ENCODE measurements around the gene KCNQ5. TPM values are rescaled to one million over a fixed set of nuclear protein-coding genes. Genes with fewer than 3 reads are reported as not detected.
A peak's percentile ranks its signal among the peaks of the same experiment; 100 is the strongest.

KCNQ5 gene
- total and polyA plus RNA-seq, 4 experiments from 2014 or later: 1.0 to 4.2 (median 3.4) TPM; not detected in 1

GRCh38 chr6:72699159-72699558, 77.3 kb downstream of the KCNQ5 start:
- H3K4me3 ChIP-seq (ENCODE audit: low read length in 2 of 2): no peak overlapping the region
- intact Hi-C loops (cut with micrococcal nuclease): no loop called here
- POLR2A ChIA-PET (ENCODE audit: partially characterized antibody): no interaction called here
- Mint-ChIP-seq H3K4me3 (no peak overlapping the region), H3K4me1 (no peaks in the 10 kb centered on the region), H3K27ac (no peak overlapping the region), H3K27me3 (no peaks in the 10 kb centered on the region), H3K9me3 (peaks cover 0 to 6% (median 0%) of the 10 kb centered on the region in 8 donors), H3K36me3 (no peaks in the 10 kb centered on the region)
- H3K4me1 ChIP-seq (ENCODE audit: insufficient read depth, low read length): no peaks in the 10 kb centered on the region
- CTCF ChIA-PET (ENCODE audit: partially characterized antibody): no interaction called here
- H3K9me3 ChIP-seq (ENCODE audit: control insufficient read depth in 1 of 2, low read length in 2 of 2): no peaks in the 10 kb centered on the region
- H3K36me3 ChIP-seq (ENCODE audit: insufficient read depth, low read length): no peaks in the 10 kb centered on the region
- no peak for DNase-seq
- H3K27me3 ChIP-seq (ENCODE audit: insufficient read depth, low read length): no peaks in the 10 kb centered on the region
- no peak overlapping the region for H3K27ac ChIP-seq (ENCODE audit: low read depth, low read length)

GRCh38 chr6:72702421-72702820, 80.6 kb downstream of the KCNQ5 start:
- H3K9me3 ChIP-seq (ENCODE audit: control insufficient read depth in 1 of 2, low read length in 2 of 2): no peaks in the 10 kb centered on the region
- Mint-ChIP-seq H3K4me3 (no peak overlapping the region), H3K4me1 (no peaks in the 10 kb centered on the region), H3K27me3 (no peaks in the 10 kb centered on the region), H3K27ac (no peak overlapping the region), H3K9me3 (no peaks in the 10 kb centered on the region), H3K36me3 (no peaks in the 10 kb centered on the region)
- H3K27ac ChIP-seq (ENCODE audit: low read depth, low read length): no peak overlapping the region
- ChIA-PET POLR2A (ENCODE audit: partially characterized antibody) (no interaction called here), CTCF (ENCODE audit: partially characterized antibody) (no interaction called here)
- H3K4me1 ChIP-seq (ENCODE audit: insufficient read depth, low read length): no peaks in the 10 kb centered on the region
- H3K27me3 ChIP-seq (ENCODE audit: insufficient read depth, low read length): no peaks in the 10 kb centered on the region
- intact Hi-C loops (cut with micrococcal nuclease): no loop called here
- no peak for DNase-seq
- no peak overlapping the region for H3K4me3 ChIP-seq (ENCODE audit: low read length in 2 of 2)
- no peaks in the 10 kb centered on the region for H3K36me3 ChIP-seq (ENCODE audit: insufficient read depth, low read length)

DNA sequence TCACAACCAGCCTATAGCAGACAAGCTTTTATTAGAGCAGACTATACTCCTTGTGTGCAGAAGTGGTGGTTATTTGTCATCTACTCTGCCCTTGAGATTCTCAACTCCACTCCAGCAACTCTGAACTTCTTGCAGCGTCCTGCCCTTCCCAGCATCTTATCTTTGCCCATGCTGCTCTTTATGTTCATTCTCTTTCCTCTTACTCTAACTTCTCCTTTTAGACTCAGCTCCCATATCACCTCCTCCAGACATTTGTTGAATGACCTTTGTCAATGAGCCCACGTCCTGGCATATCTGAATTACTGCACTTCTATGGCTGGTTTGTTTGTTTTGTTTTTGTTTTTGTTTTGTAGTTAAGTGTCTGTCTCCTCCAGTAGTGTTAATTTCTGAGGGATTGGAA, 81.2 kb downstream of the KCNQ5 start:
- Histone ChIP-seq H3K36me3 (ENCODE audit: insufficient read depth, low read length) (no peaks in the 10 kb centered on the region), H3K4me1 (ENCODE audit: insufficient read depth, low read length) (no peaks in the 10 kb centered on the region), H3K27ac (ENCODE audit: low read depth, low read length) (no peak overlapping the region), H3K9me3 (ENCODE audit: control insufficient read depth in 1 of 2, low read length in 2 of 2) (no peaks in the 10 kb centered on the region), H3K27me3 (ENCODE audit: insufficient read depth, low read length) (no peaks in the 10 kb centered on the region), H3K4me3 (ENCODE audit: low read length in 2 of 2) (no peak overlapping the region)
- CTCF ChIA-PET (ENCODE audit: partially characterized antibody): no interaction called here
- Mint-ChIP-seq H3K4me1 (no peaks in the 10 kb centered on the region), H3K4me3 (no peak overlapping the region), H3K9me3 (no peaks in the 10 kb centered on the region), H3K27ac (peak overlapping the region in 1 of 7 donors; percentile 75), H3K36me3 (no peaks in the 10 kb centered on the region), H3K27me3 (no peaks in the 10 kb centered on the region)
- POLR2A ChIA-PET (ENCODE audit: partially characterized antibody): no interaction called here
- DNase-seq: no peak
- intact Hi-C loops (cut with micrococcal nuclease): no loop called here

DNA sequence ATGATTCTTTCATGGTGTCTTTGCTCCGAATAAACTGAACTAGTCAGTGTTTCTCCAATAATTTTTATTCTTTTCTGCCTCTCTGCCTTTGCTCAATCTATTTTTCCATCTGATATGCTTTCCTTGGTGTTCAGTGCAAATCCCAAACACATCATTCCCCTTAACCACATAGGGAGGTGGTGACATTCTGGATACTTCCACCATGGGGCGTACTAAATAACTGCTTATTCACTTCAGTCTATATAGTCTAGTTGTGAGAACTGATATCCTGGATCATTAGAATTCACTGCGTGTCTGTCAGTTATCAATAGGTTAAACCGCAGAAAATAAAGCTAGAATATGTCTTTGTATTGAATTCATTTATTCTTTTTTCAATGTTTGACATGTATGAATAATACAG, 83.1 kb downstream of the KCNQ5 start:
- Histone ChIP-seq H3K36me3 (ENCODE audit: insufficient read depth, low read length) (no peaks in the 10 kb centered on the region), H3K4me3 (ENCODE audit: low read length in 2 of 2) (no peak overlapping the region), H3K9me3 (ENCODE audit: control insufficient read depth in 1 of 2, low read length in 2 of 2) (no peaks in the 10 kb centered on the region), H3K27ac (ENCODE audit: low read depth, low read length) (no peak overlapping the region), H3K27me3 (ENCODE audit: insufficient read depth, low read length) (no peaks in the 10 kb centered on the region), H3K4me1 (ENCODE audit: insufficient read depth, low read length) (no peaks in the 10 kb centered on the region)
- ChIA-PET POLR2A (ENCODE audit: partially characterized antibody) (no interaction called here), CTCF (ENCODE audit: partially characterized antibody) (no interaction called here)
- intact Hi-C loops (cut with micrococcal nuclease): no loop called here
- DNase-seq: no peak
- Mint-ChIP-seq H3K27me3 (no peaks in the 10 kb centered on the region), H3K27ac (no peak overlapping the region), H3K4me3 (no peak overlapping the region), H3K36me3 (no peaks in the 10 kb centered on the region), H3K4me1 (no peaks in the 10 kb centered on the region), H3K9me3 (peaks cover 0 to 4% (median 3%) of the 10 kb centered on the region in 8 donors)

GRCh38 chr6:72709431-72709830, 87.6 kb downstream of the KCNQ5 start:
- POLR2A ChIA-PET (ENCODE audit: partially characterized antibody): no interaction called here
- intact Hi-C loops (cut with micrococcal nuclease): no loop called here
- no peak overlapping the region for H3K4me3 ChIP-seq (ENCODE audit: low read length in 2 of 2)
- no peaks in the 10 kb centered on the region for H3K9me3 ChIP-seq (ENCODE audit: control insufficient read depth in 1 of 2, low read length in 2 of 2)
- no peaks in the 10 kb centered on the region for H3K27me3 ChIP-seq (ENCODE audit: insufficient read depth, low read length)
- H3K36me3 Mint-ChIP-seq: no peaks in the 10 kb centered on the region
- no peak for DNase-seq
- no peak overlapping the region for H3K27ac ChIP-seq (ENCODE audit: low read depth, low read length)
- H3K27ac Mint-ChIP-seq: no peak overlapping the region
- CTCF ChIA-PET (ENCODE audit: partially characterized antibody): no interaction called here
- H3K27me3 Mint-ChIP-seq: no peaks in the 10 kb centered on the region
- H3K4me3 Mint-ChIP-seq: no peak overlapping the region
- H3K36me3 ChIP-seq (ENCODE audit: insufficient read depth, low read length): no peaks in the 10 kb centered on the region
- peaks cover 3 to 10% (median 7%) of the 10 kb centered on the region in 8 donors for H3K9me3 Mint-ChIP-seq
- no peaks in the 10 kb centered on the region for H3K4me1 Mint-ChIP-seq
- no peaks in the 10 kb centered on the region for H3K4me1 ChIP-seq (ENCODE audit: insufficient read depth, low read length)

DNA sequence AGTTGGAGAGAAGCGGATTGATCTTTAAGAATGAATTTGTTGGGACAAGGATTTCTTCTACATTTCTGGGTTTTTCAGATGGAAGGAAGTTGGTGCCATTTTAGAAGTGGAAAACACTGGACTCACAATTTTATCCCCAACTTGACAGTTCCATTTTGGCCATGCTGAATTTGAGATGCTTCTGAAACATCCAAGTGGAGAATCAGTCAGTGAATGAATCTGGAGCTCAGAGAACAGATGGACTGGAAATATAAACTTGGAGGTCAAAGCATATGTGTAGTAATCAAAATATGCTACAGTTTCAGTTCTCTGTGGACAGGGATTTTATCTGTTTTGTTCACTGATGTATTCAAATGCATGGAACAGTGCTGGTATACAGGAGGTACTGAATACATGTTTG, 89.9 kb downstream of the KCNQ5 start:
- CTCF ChIA-PET (ENCODE audit: partially characterized antibody): no interaction called here

GRCh38 chr6:72712910-72713309, 91.0 kb downstream of the KCNQ5 start:
- ChIA-PET POLR2A (ENCODE audit: partially characterized antibody) (no interaction called here), CTCF (ENCODE audit: partially characterized antibody) (no interaction called here)
- H3K27ac Mint-ChIP-seq: no peak overlapping the region
- no peaks in the 10 kb centered on the region for H3K4me1 ChIP-seq (ENCODE audit: insufficient read depth, low read length)
- intact Hi-C loops (cut with micrococcal nuclease): no loop called here
- H3K27me3 Mint-ChIP-seq: no peaks in the 10 kb centered on the region
- H3K27me3 ChIP-seq (ENCODE audit: insufficient read depth, low read length): no peaks in the 10 kb centered on the region
- no peaks in the 10 kb centered on the region for H3K4me1 Mint-ChIP-seq
- H3K27ac ChIP-seq (ENCODE audit: low read depth, low read length): no peak overlapping the region
- DNase-seq: no peak
- H3K4me3 Mint-ChIP-seq: no peak overlapping the region
- H3K9me3 ChIP-seq (ENCODE audit: control insufficient read depth in 1 of 2, low read length in 2 of 2): no peaks in the 10 kb centered on the region
- H3K4me3 ChIP-seq (ENCODE audit: low read length in 2 of 2): no peak overlapping the region
- H3K36me3 Mint-ChIP-seq: no peaks in the 10 kb centered on the region
- peaks cover 3 to 10% (median 7%) of the 10 kb centered on the region in 8 donors for H3K9me3 Mint-ChIP-seq
- no peaks in the 10 kb centered on the region for H3K36me3 ChIP-seq (ENCODE audit: insufficient read depth, low read length)

More for the DNA sequence above, 89.9 kb downstream of the KCNQ5 start:
- no peaks in the 10 kb centered on the region for H3K36me3 ChIP-seq (ENCODE audit: insufficient read depth, low read length)
- H3K4me1 ChIP-seq (ENCODE audit: insufficient read depth, low read length): no peaks in the 10 kb centered on the region
- no peaks in the 10 kb centered on the region for H3K9me3 ChIP-seq (ENCODE audit: control insufficient read depth in 1 of 2, low read length in 2 of 2)
- DNase-seq: no peak
- no peaks in the 10 kb centered on the region for H3K27me3 ChIP-seq (ENCODE audit: insufficient read depth, low read length)
- no peaks in the 10 kb centered on the region for H3K27me3 Mint-ChIP-seq
- intact Hi-C loops (cut with micrococcal nuclease): no loop called here
- H3K36me3 Mint-ChIP-seq: no peaks in the 10 kb centered on the region
- peaks cover 3 to 10% (median 7%) of the 10 kb centered on the region in 8 donors for H3K9me3 Mint-ChIP-seq
- no peak overlapping the region for H3K27ac Mint-ChIP-seq
- H3K4me1 Mint-ChIP-seq: no peaks in the 10 kb centered on the region
- H3K27ac ChIP-seq (ENCODE audit: low read depth, low read length): no peak overlapping the region
- no peak overlapping the region for H3K4me3 Mint-ChIP-seq
- POLR2A ChIA-PET (ENCODE audit: partially characterized antibody): no interaction called here
- no peak overlapping the region for H3K4me3 ChIP-seq (ENCODE audit: low read length in 2 of 2)

- CTCF ChIA-PET (ENCODE audit: partially characterized antibody): no interaction called here
- intact Hi-C loops (cut with micrococcal nuclease): no loop called here
Measured at GRCh38 chr6:72715119-72715518, 93.3 kb downstream of the KCNQ5 start.

More at GRCh38 chr6:72715119-72715518, 93.3 kb downstream of the KCNQ5 start:
- no peaks in the 10 kb centered on the region for H3K36me3 Mint-ChIP-seq
- no peak for DNase-seq
- Histone ChIP-seq H3K4me3 (ENCODE audit: low read length in 2 of 2) (no peak overlapping the region), H3K4me1 (ENCODE audit: insufficient read depth, low read length) (no peaks in the 10 kb centered on the region), H3K36me3 (ENCODE audit: insufficient read depth, low read length) (no peaks in the 10 kb centered on the region), H3K9me3 (ENCODE audit: control insufficient read depth in 1 of 2, low read length in 2 of 2) (no peaks in the 10 kb centered on the region), H3K27ac (ENCODE audit: low read depth, low read length) (no peak overlapping the region), H3K27me3 (ENCODE audit: insufficient read depth, low read length) (no peaks in the 10 kb centered on the region)
- H3K4me1 Mint-ChIP-seq: no peaks in the 10 kb centered on the region
- H3K9me3 Mint-ChIP-seq: peaks cover under 1 to 6% (median 4%) of the 10 kb centered on the region in 8 donors
- H3K4me3 Mint-ChIP-seq: no peak overlapping the region
- no peak overlapping the region for H3K27ac Mint-ChIP-seq
- POLR2A ChIA-PET (ENCODE audit: partially characterized antibody): no interaction called here
- no peaks in the 10 kb centered on the region for H3K27me3 Mint-ChIP-seq

All from CD4-positive, alpha-beta memory T cell (primary cell).